ENCODE measurements around the gene GCC1. TPM values are rescaled to one million over a fixed set of nuclear protein-coding genes. Genes with fewer than 3 reads are reported as not detected.
"Not testable (repeated sequence)": the region's sequence is repeated elsewhere in the genome, so short reads cannot be mapped to it uniquely, and the experiment has no call there.

Gene GCC1
- total RNA-seq, 1 donor from 2014 or later: 19.7 TPM

- no peak for DNase-seq (ENCODE audit: extremely low read depth, low read depth, low spot score)
Observed at GRCh38 chr7:127591591-127591990, 6.2 kb upstream of the GCC1 start.

- DNase-seq (ENCODE audit: extremely low read depth, low read depth, low spot score): no peak
Observed at GRCh38 chr7:127591189-127591588, 5.8 kb upstream of the GCC1 start.

- DNase-seq (ENCODE audit: extremely low read depth, low read depth, low spot score): no peak
Observed at GRCh38 chr7:127589896-127590295, 4.5 kb upstream of the GCC1 start.

DNA sequence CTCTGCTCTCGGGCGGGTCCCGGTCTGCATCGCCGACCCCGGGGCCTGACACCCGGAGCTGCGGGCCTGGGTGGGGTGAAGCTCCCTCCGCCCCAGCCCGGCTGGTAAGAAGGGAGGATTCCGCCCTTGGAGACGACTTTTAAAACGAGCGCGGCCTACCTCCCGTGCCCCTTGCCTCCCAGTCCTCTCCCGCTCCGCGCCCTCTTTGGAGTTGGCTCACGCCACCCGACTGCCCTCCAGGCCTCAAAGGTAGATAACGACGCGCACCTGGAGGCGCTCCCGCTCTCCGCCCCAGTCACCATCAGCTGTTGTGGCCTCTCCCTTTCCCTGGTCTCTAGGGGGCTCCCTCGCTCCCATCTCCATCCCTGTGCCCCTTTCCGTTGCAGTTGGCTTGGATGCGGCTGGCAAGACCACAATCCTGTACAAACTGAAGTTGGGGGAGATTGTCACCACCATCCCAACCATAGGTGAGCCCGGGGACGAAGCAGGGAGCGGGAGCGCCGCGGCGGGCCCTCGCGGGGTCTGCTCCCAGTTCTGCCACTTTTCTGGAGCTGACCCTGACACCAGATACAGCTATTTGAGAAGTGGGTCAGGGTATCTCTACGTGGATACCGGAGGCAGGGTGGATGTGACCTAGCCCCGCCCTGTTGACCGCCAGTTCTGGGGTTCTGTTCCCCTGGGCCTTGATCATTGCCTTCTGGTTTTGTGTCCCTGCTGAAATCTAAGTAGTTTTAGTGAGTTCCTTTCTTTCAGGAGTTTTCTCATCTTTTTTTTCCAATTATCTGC, 3.5 kb upstream of the GCC1 start:
- DNase-seq (ENCODE audit: extremely low read depth, low read depth, low spot score): no peak

GRCh38 chr7:127588019-127588696, 2.8 kb upstream of the GCC1 start, which contains the start of gene ARF5:
Gene ARF5, plus strand, starts transcription at chr7:127588411. Its CDS starts 88 bp downstream, at chr7:127588499.
- no peak for DNase-seq (ENCODE audit: extremely low read depth, low read depth, low spot score)

- no peak for DNase-seq (ENCODE audit: extremely low read depth, low read depth, low spot score)
Observed at GRCh38 chr7:127587663-127588018, 2.2 kb upstream of the GCC1 start.

DNA sequence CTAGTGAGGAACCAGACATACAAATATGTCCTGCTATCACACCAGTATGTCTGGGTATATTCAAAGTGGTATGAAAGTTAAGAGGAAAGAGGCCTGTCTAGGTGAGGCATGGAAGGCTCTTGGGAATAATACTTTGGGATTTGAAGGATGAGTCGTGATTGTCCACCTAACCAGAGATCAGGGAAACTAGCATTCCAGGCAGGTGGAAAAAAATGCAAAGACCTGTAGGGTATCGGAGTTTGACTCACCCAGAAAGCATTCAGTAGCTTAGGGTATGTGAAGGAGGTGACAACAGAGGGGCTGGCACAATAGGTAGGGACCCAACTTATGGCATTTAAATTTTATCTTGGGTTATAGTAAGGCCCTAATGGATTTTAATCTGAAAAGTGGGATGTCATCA, 950 bp upstream of the GCC1 start:
- no peak for DNase-seq (ENCODE audit: extremely low read depth, low read depth, low spot score)

DNA sequence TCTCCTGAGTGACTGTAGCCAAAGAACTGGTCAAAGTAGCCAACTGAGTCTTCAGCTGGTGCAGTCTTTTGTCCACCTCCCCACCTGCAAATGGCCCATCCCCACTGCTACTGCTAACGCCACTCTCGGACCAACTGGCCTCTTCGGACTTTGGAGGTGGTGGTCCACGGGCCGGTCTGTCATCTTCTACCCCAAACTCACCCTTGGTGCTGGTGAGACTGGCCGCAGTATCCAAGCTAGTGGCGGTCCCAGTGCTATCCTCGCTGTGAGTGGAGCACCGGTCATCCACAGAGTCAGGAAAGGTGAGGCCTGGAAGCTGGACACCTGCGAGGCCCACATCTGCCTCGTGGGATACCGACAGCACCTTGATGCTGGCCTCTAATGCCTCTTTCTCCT, 750 bp downstream of the GCC1 start:
- DNase-seq (ENCODE audit: extremely low read depth, low read depth, low spot score): no peak

- no peak for DNase-seq (ENCODE audit: extremely low read depth, low read depth, low spot score)
Observed at GRCh38 chr7:127582361-127582760, 3.0 kb downstream of the GCC1 start.

- DNase-seq (ENCODE audit: extremely low read depth, low read depth, low spot score): no peak
Observed at GRCh38 chr7:127581716-127582115, 3.7 kb downstream of the GCC1 start.

DNA sequence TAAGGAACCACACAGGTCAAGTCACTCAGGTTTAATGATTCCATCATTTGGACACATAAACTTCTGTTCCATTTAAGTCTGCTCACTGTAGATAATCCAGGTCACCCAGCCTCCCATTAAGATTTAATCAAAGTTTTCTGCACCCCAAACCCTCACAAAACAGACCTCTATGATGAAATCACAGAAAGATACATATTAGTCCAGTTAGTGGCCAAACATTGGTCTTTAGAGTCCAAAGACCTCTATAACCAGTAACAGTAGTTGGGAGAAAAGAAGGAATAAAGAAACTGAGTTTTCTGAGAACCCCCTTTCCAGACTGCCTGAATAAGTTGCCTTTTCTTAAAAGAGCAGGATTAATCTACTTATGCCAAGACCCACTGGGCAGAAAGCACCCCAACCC, 4.8 kb downstream of the GCC1 start:
- no peak for DNase-seq (ENCODE audit: extremely low read depth, low read depth, low spot score)

- no peak for DNase-seq (ENCODE audit: extremely low read depth, low read depth, low spot score)
Observed at GRCh38 chr7:127578711-127579275, 6.6 kb downstream of the GCC1 start.

GRCh38 chr7:127578036-127578684, 7.2 kb downstream of the GCC1 start:
- no peak for DNase-seq (ENCODE audit: extremely low read depth, low read depth, low spot score)

DNA sequence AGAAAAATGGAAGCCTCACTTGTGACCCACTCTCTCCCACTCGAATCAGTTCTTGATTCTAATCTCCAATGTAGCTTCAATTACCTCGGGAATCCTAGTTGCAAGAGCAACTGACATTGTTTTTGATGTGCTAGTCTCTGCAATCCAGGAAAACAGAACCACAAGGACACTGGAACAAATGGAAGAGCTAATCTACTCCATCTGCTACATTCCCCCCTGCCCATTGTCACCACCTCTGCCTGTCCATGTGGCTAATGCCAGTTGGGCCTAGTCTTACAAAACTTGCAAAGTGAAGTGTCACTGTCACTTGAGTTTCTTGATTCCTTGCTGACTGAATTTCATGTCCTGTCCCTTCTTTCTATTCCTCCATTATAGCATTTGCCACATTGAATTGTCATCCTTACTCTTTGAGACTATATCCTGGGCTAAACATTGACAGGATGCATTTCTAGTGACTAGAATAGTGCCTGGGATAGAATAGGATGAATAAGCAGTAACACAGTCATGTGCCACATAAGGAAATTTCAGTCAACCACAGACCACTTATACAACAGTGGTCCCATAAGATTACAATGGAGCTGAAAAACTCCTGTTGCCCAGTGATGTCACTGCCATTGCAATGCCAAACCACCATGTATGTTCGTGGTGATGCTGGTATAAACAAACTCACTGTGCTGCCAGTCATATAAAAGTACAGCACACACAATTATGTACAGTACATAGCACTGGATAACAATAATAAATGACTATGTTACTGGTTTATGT, 13.5 kb downstream of the GCC1 start:
- DNase-seq (ENCODE audit: extremely low read depth, low read depth, low spot score): no peak

GRCh38 chr7:127568034-127568433, 17.4 kb downstream of the GCC1 start:
- not testable (repeated sequence) for DNase-seq (ENCODE audit: extremely low read depth, low read depth, low spot score)

- DNase-seq (ENCODE audit: extremely low read depth, low read depth, low spot score): no peak
Observed at GRCh38 chr7:127566242-127566641, 19.2 kb downstream of the GCC1 start.

GRCh38 chr7:127557803-127558202, 27.6 kb downstream of the GCC1 start:
- DNase-seq (ENCODE audit: extremely low read depth, low read depth, low spot score): no peak

DNA sequence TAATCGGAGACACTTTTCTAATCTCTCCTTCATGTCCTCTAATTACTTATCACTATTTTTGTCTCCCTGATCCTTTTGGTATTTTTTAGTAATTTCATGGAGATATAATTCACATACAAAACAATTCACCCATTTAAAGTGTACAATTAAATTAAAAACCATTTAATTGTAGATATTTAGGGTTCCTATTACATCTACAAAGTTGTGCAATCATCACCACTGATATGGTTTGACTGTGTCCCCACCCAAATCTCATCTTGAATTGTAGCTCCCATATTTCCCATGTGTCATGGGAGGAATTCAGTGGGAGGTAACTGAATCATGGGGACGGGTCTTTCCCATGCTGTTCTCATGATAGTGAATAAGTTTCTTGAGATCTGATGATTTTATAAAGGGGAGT, 29.0 kb downstream of the GCC1 start:
- no peak for DNase-seq (ENCODE audit: extremely low read depth, low read depth, low spot score)

DNA sequence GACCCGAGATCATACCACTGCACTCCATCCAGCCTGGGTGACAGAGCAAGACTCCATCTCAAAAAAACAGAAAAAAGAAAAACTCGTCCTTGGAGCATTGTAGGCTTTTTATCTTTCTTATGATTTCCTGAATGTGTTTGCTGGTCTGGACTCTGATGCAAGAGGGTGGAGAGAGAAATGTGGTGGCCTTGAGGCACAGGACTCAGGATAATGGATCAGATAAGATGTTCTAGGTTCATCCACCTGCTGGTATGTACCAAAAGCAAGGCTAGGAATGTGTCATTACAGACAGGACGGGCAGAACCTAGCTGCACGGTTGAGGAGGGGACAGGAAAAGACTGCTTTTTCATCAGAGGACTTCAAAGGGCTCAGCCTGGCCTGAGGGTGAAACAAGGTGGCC, 33.5 kb downstream of the GCC1 start:
- no peak for DNase-seq (ENCODE audit: extremely low read depth, low read depth, low spot score)

DNA sequence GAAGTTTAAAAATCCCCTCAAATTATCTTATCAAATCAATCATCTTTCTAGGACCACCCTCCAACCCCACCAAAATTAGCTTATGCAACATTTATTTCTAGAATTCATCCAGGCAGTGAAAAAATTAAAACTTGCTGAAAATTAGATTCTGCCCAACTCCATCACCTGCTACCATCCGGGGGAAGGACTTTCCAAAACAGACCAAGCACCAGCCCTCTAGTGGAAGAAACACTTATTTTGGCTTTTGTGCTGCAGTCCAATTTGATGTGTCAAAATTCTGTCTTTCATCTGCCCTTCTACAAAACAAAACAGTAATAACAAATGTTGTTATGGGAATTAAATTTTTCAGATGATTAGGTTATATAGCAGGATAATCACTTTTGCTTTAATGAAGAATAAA, 35.1 kb downstream of the GCC1 start:
- no peak for DNase-seq (ENCODE audit: extremely low read depth, low read depth, low spot score)

DNA sequence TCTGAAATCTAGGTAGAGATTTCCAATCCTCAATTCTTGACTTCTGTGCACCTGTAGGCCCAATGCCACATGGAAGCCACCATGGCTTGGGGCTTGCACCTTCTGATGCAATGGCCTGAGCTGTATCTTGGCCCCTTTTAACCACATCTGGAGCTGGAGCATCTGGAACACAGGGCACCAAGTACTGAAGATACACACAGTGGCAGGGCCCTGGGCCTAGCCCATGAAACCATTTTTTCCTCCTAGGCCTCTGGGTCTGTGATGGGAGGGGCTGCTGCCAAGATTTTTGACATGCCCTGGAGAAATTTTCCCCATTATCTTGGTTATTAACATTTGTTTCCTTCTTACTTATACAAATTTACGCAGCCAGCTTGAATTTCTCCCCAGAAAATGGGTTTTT, 39.1 kb downstream of the GCC1 start:
- DNase-seq (ENCODE audit: extremely low read depth, low read depth, low spot score): no peak
